Iris pigment epithelial cell (primary cell): ENCODE measurements around the gene RAB28.

Experiments used
- DNase-seq: peaks from one replicate; pipeline ENCODE4 v3.0.0-alpha.2; 2011; ENCODE audit warnings: low read depth

RAB28 gene

DNA sequence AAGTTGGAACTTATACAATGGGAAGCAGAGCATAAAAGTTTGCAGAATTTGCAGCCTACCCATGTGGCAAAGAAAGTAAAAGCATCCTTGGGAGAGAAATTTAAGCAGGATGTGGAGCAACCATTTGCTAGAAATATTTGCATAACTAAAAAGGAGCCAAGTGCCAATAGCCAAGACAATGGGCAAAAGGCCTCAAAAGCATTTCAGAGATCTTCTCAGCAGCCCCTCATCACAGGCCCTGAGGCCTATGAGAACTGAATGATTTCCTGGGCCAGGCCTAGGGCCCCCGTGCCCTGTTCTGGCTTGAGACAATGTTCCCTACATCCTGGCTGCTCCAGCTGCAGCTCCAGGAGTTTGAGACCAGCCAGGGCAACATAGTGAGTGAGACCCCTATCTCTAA lies 25.3 kb upstream of the RAB28 start:
- no peak for DNase-seq

DNA sequence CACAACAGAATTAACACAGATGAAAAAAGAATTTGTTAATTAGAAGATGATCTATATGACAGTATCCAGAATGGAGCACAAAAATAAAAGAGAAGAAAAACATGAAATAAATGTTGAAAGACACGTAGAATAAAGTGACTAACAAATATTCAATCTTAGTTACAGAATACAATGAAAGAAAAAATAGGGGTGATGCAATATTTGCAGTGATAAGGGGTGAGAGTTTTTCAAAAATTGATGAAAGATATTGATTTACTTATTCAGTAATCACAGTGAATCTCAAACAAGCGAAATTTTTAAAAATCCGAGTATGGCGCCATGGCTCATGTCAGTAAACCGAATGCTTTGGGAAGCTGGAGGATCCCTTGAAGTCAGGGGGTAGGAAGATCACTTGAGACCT lies 20.2 kb upstream of the RAB28 start:
- DNase-seq = no peak

GRCh38 chr4:13498469-13498868 lies 14.3 kb upstream of the RAB28 start:
- DNase-seq = no peak

DNA sequence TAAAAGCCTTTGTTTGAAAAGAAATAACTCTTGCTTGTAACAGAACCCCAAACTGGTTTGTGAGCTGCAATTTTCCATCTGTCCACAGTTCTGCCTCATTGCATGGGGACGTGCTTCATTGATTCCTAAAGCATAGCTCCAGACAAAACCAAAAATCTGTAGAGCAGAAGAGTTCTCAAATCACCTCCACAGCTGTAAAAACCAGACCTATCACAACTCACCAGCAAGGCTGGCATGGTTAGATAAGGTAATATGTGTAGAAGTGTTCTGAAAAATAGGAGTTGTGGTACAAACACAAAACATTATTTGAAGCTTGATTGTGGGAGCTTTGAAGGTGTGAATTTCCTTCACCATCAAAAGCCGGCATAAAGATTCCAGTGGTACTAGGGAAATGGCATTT lies 12.5 kb upstream of the RAB28 start:
- no peak for DNase-seq

DNA sequence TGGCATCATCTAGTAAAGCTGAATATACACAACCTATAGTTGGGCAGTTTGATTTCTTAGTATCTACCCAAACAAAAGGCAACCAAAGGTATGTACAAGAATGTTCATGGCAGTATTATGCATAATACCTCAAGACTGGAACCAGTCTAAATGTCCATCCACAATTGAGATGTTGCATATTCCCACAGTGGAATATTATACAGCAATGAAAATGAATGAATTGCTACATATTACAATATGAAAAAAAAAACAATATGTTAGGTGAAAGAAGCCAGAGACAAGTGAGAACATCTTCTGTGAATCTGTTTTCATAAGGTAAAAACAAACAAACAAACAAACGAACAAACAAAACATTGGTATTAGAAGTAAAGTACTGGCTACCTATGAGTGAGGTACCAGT lies 11.6 kb upstream of the RAB28 start:
- no peak for DNase-seq

- DNase-seq = no peak
Observed at GRCh38 chr4:13493793-13494192, 9.7 kb upstream of the RAB28 start.

- DNase-seq = no peak
Observed at GRCh38 chr4:13492747-13493146, 8.6 kb upstream of the RAB28 start.

- DNase-seq = peak; percentile 55
Observed at GRCh38 chr4:13484749-13485221, 645 bp upstream of the RAB28 start.

- peak; percentile 73 for DNase-seq
Observed at GRCh38 chr4:13483768-13484121, 395 bp downstream of the RAB28 start.

DNA sequence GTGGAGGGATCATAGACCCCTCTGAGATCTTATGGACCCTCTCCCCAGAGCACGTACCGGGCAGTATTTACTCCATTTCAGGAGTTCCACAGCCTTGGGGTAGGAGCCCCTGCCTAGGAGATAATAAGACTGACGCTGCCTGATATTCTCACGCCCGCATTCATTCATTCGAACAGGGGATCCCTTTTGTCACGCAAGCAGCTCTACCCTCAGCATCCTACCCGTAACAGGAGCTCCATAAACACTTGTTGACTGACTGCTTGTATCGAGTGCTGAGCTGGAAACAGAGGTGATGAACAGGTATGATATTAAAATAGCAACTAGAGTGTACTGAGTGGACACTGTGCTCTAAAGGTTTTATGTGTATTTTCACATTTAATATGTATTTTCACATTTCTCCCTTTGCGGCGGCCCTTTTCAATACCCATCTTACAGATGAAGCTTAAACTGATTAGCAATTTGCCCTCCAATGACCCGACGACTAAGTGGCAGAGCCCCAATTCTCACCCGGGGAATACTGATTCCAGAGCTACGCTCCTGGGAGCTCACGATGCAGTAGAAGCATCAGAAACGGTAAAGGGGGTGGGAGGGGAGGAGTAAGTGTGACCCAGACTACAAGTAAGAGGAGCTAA lies 888 bp downstream of the RAB28 start:
- no peak for DNase-seq

DNA sequence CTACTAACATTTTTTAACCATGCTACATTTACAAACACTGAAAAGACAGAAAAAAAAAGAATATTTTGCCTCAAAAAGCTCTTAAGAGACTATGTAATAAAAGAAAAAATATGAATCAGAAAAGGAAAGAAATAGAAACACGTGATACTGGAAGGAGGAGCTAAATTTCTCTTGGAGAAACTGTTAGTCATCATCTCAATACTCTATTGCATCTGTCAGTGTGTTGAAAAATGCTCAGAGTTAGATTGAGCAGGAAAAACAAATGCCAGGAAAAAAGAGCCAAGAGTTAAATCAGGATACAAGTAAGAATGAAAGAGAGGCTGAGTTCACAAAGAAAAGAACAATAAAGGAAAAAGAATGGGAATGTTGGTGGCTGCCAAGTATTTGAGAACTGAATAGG lies 2.6 kb downstream of the RAB28 start:
- DNase-seq = peak; percentile 66

- DNase-seq = no peak
Observed at GRCh38 chr4:13478707-13479106, 5.4 kb downstream of the RAB28 start.

DNA sequence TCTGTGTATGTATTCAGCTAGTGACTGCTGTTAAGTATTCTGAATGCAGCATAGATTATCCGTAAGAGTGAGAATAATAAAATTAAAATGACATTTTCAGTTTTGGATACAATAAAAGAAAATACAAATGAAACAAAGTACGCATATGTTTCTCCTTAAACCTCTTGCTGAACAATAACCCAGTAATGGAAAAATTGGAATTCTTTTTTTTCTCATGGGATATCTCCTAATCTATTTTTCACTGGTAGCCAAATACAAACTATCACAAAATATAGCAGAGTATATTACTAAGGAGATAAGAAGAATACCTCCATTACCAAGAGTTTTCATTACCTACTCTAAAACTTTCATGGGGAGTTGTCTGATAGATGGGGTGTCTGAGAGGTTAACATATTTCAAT lies 6.0 kb downstream of the RAB28 start:
- no peak for DNase-seq

DNA sequence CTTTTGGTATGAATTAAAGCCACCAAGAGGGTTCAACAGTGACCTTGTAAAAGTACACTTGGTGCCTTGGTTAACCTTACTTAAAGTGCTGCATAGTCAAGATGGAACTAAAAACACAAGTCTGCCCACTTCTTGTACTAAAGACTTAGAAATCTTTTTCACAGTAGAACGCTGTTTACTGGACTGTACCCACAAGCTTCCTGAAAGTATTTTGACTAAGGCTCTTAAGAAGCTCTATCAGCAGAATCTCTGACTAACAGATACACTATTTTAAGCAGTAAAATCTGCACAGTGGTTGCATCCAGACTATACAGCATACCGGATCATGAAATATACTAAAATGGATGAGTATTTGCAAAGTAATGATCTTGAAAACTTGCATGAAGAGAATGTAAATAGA lies 7.2 kb downstream of the RAB28 start:
- DNase-seq = peak; percentile 93

- DNase-seq = no peak
Observed at GRCh38 chr4:13476152-13476551, 8.0 kb downstream of the RAB28 start.

DNA sequence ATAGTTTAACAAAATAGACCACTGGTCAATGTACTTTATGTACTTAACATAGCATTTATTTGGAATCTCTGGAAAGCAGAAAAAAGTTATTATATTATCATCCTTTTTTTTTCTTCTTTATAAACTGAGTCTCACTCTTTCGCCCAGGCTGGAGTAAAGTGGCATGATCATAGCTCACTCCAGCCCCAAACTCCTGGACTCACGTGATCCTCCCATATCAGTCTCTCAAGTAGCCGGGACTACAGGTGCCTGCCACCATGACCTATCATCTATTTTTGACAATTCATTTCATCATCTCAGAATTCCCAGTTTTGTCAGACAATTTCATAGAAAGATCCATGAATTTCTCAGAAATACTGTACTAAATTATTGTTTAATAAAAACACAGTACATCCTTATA lies 12.7 kb downstream of the RAB28 start:
- no peak for DNase-seq

DNA sequence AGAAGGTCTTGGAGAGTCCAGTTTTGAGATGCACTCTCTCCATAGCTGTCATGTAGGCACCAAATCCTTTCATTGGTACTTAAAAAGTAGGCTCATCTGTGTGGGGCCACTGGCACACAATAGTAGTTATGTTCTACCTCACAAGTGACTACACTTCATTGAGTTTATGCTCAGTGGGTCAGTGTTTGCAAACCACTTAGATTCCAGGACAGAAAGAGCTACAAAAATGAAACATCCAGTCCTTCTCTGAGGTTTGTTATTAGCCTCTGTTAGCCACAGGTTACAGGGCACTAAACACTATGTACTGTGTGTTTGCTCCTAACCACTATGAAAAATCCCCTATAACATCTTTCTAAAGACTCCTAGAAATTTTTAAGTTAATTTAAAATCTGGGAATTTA lies 13.8 kb downstream of the RAB28 start:
- peak; percentile 11 for DNase-seq

GRCh38 chr4:13464973-13465372 lies 19.2 kb downstream of the RAB28 start:
- no peak for DNase-seq

DNA sequence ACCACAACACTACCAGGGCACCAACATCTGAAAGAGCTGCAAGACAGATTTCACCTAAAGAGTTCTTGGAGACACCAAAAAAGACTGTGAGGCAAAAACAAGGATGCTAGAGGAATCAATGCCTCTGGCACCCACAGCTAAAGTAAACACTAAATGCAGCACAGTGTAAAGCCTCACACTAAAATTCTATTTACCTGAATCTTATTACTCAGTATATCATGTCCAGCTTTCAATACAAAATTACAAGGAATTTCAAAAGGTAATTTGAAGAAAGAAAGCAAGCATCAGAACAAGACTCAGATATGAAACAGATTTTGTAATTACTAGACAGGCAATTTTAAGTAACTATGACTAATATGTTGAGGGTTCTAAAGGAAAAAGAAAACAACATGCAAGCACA lies 19.6 kb downstream of the RAB28 start:
- no peak for DNase-seq

DNA sequence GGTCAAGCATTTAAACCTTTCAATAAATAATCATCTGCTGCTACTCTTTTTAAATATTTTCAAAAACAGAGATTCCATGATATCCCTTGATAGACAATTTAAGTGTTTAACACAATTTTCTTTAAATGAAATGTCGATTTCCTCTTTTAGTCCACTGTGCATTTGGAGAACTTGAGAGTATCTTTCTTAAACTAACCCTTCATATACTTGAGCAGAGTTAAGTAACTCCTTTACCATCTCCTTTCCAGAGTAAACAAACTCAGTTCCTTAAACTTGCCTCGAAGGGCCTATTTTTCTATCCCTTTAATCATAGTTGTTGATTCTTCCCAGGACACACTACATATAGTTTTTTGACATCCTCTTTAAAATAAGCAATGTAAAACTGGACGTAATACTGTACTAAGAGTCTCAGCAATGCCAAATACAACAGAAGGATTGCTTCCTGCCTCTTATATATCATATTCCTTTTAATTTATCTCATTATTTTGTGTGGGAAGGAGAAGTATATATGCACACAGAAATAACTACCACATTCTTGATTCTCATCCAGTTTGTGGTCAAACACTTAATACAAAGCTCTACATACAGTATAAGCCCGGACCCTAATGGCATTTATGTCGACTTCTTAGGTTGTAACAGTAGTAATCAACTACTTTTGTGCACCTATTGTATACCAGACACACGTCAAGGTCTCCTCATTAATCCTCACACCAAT lies 22.8 kb downstream of the RAB28 start:
- peak; percentile 56 for DNase-seq

- DNase-seq = peak; percentile 41
Observed at GRCh38 chr4:13455411-13455810, 28.7 kb downstream of the RAB28 start.

GRCh38 chr4:13454786-13455185 lies 29.4 kb downstream of the RAB28 start:
- DNase-seq = no peak

DNA sequence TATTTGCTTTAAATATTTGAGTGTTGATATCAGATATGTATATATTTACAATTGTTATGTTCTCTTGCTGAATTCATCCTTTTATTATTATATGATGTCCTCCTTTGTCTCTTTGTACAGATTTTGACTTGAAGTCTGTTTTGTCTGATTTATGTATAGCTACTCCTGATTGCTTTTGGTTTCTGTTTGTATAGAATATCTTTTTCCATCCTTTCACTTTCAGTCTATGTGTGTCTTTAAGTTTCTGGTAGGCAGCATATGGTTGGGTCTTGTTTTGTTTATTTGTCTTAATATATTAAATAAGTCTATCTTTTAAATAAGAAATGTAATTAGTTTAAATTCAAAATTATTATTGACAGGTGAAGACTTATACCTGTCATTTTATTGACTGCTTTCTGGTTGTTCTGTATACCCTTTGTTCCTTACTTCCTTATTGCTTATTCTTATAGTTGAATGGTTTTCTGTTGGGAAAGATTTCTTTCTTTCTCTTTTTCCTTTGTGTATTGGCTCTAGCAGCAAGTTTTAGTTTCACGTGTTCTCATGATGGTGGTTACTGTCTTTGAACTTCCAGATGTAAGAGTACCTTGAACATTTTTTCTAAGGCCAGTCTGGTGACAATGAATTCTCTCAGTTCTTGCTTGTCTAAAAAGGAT lies 31.1 kb downstream of the RAB28 start:
- DNase-seq = no peak

- no peak for DNase-seq
Observed at GRCh38 chr4:13449590-13449989, 34.5 kb downstream of the RAB28 start.
